ENCODE measurements around the gene PPP1R3E. TPM values are rescaled to one million over a fixed set of nuclear protein-coding genes. Genes with fewer than 3 reads are reported as not detected.

The PPP1R3E gene
- total and polyA plus RNA-seq, 2 of the 13 experiments (the other 11 are each of a cell fraction or from before 2014, with no cell fraction given) = 16.5 to 26.5 TPM

GRCh38 chr14:23284654-23285529 is 17.8 kb downstream of the PPP1R3E start (continued):
- TF ChIP-seq CREM (IDR thresholded peaks at IDR 0.05) = 0 out of 2 replicates have a peak, but pooled peaks have one; percentile 26
- TF ChIP-seq CREM (CRISPR knock-in tag; IDR thresholded peaks at IDR 0.05) = no peak
- no peak for TF ChIP-seq LBX2 (CRISPR knock-in tag; IDR thresholded peaks at IDR 0.05; ENCODE audit: borderline replicate concordance)
- 0 out of 2 replicates have a peak, but pooled peaks have one; percentile 63 for TF ChIP-seq THYN1 (CRISPR knock-in tag; IDR thresholded peaks at IDR 0.05; ENCODE audit: borderline replicate concordance, low read depth)
- no peak for TF ChIP-seq ZBTB26 (CRISPR knock-in tag; IDR thresholded peaks at IDR 0.05; ENCODE audit: borderline replicate concordance)
- TF ChIP-seq, protein P1, sequence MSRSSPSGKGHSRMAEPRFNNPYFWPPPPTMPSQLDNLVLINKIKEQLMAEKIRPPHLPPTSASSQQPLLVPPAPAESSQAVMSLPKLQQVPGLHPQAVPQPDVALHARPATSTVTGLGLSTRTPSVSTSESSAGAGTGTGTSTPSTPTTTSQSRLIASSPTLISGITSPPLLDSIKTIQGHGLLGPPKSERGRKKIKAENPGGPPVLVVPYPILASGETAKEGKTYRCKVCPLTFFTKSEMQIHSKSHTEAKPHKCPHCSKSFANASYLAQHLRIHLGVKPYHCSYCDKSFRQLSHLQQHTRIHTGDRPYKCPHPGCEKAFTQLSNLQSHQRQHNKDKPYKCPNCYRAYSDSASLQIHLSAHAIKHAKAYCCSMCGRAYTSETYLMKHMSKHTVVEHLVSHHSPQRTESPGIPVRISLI (CRISPR knock-in tag; IDR thresholded peaks at IDR 0.05; ENCODE audit: borderline replicate concordance) = no peak
- no peak for TF ChIP-seq SMAD1 (CRISPR knock-in tag; IDR thresholded peaks at IDR 0.05; ENCODE audit: borderline replicate concordance, low read depth)
- TF ChIP-seq ZNF205 (CRISPR knock-in tag; IDR thresholded peaks at IDR 0.05) = no peak
- TF ChIP-seq ADNP (CRISPR knock-in tag; IDR thresholded peaks at IDR 0.05) = no peak
- TF ChIP-seq ZBTB8A (CRISPR knock-in tag; IDR thresholded peaks at IDR 0.05; ENCODE audit: borderline replicate concordance, low read depth) = no peak
- TF ChIP-seq, protein P2, sequence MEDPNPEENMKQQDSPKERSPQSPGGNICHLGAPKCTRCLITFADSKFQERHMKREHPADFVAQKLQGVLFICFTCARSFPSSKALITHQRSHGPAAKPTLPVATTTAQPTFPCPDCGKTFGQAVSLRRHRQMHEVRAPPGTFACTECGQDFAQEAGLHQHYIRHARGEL (CRISPR knock-in tag; IDR thresholded peaks at IDR 0.05) = no peak
- TF ChIP-seq TBX3 (IDR thresholded peaks at IDR 0.05; ENCODE audit: borderline replicate concordance) = no peak
- TF ChIP-seq BRD4 (CRISPR knock-in tag; IDR thresholded peaks at IDR 0.05) = no peak
- no peak for TF ChIP-seq XRCC5 (optimal IDR thresholded peaks at IDR 0.05; ENCODE audit: low read length)
- no peak for TF ChIP-seq ZNF354B (CRISPR knock-in tag; IDR thresholded peaks at IDR 0.05)
- TF ChIP-seq, protein P3, sequence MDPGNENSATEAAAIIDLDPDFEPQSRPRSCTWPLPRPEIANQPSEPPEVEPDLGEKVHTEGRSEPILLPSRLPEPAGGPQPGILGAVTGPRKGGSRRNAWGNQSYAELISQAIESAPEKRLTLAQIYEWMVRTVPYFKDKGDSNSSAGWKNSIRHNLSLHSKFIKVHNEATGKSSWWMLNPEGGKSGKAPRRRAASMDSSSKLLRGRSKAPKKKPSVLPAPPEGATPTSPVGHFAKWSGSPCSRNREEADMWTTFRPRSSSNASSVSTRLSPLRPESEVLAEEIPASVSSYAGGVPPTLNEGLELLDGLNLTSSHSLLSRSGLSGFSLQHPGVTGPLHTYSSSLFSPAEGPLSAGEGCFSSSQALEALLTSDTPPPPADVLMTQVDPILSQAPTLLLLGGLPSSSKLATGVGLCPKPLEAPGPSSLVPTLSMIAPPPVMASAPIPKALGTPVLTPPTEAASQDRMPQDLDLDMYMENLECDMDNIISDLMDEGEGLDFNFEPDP (CRISPR knock-in tag; conservative IDR thresholded peaks at IDR 0.05) = no peak
- no peak for TF ChIP-seq ZMYM2 (CRISPR knock-in tag; IDR thresholded peaks at IDR 0.05)
- TF ChIP-seq KAT8 (CRISPR knock-in tag; IDR thresholded peaks at IDR 0.05) = no peak
- no peak for TF ChIP-seq KMT2B (CRISPR knock-in tag; IDR thresholded peaks at IDR 0.05)
- 0 out of 2 replicates have a peak, but pooled peaks have one; percentile 70 for TF ChIP-seq ZSCAN5A (CRISPR knock-in tag; IDR thresholded peaks at IDR 0.05; ENCODE audit: borderline replicate concordance)
- no peak; the same call in 1 of the 2 replicates for TF ChIP-seq ESRRA (CRISPR knock-in tag; IDR thresholded peaks at IDR 0.05; ENCODE audit: low read depth)
- TF ChIP-seq ZNF780A (CRISPR knock-in tag; IDR thresholded peaks at IDR 0.05) = no peak
- 0 out of 2 replicates have a peak, but pooled peaks have one; percentile 82 for TF ChIP-seq ZNF383 (CRISPR knock-in tag; IDR thresholded peaks at IDR 0.05; ENCODE audit: borderline replicate concordance)
- no peak for TF ChIP-seq NFE2L2 (IDR thresholded peaks at IDR 0.05; ENCODE audit: low read length)
